ENCODE data around the gene RAB7A. TPM values are rescaled to one million over a fixed set of nuclear protein-coding genes. Genes with fewer than 3 reads are reported as not detected.

Gene RAB7A
- total and polyA plus RNA-seq, 2 of the 8 experiments (the other 6 are each of a cell fraction or from before 2014, with no cell fraction given), result 179 to 195 TPM

- Histone ChIP-seq H2AK5ac (ENCODE audit: low read depth, low read length) (no peak overlapping the region), H4K5ac (ENCODE audit: insufficient read length, low read depth, low read length) (no peak overlapping the region), H2BK120ac (replicated peaks; ENCODE audit: low read depth, low read length) (no peak overlapping the region), H2BK5ac (ENCODE audit: low read depth, low read length) (no peak overlapping the region), H3K27me3 (replicated peaks in 1 of 4; ENCODE audit: control insufficient read depth in 3 of 4, extremely low read depth in 1 of 4, insufficient read depth in 3 of 4, low read length in 3 of 4) (no peaks in the 10 kb centered on the region), H2BK15ac (ENCODE audit: low read length) (no peak overlapping the region), H2AFZ (ENCODE audit: low read length) (no peak overlapping the region), H3K27ac (ENCODE audit: low read depth, low read length) (no peak overlapping the region), H3K9ac (replicated peaks in 1 of 4; ENCODE audit: extremely low read depth in 1 of 4, low read depth in 3 of 4, low read length in 3 of 4) (no peak overlapping the region), H2BK20ac (ENCODE audit: low read length) (no peak overlapping the region), H3K18ac (ENCODE audit: extremely low read depth, low read length) (no peak overlapping the region), H3K23ac (ENCODE audit: insufficient read length) (no peak overlapping the region), H3K4me3 (ENCODE audit: extremely low read depth in 1 of 4, insufficient read depth in 2 of 4, low read depth in 3 of 4, low read length in 4 of 4) (no peak overlapping the region), H2BK12ac (ENCODE audit: low read depth, low read length) (no peak overlapping the region), H3K9me3 (ENCODE audit: insufficient read depth in 2 of 2, low read depth in 1 of 2, low read length in 1 of 2) (peaks cover 50 to 68% of the 10 kb centered on the region in 2 experiments), H4K8ac (ENCODE audit: extremely low read depth, insufficient read depth, low read length) (no peak overlapping the region), H4K91ac (replicated peaks; ENCODE audit: insufficient read length, low read length) (no peak overlapping the region), H3K56ac (replicated peaks; ENCODE audit: insufficient read length, low read depth, low read length) (no peak overlapping the region), H3K23me2 (ENCODE audit: low read depth, low read length) (no peaks in the 10 kb centered on the region), H4K20me1 (replicated peaks in 1 of 2; ENCODE audit: control insufficient read depth in 1 of 2, insufficient read depth in 2 of 2, low read length in 2 of 2) (no peaks in the 10 kb centered on the region), H3K4me1 (replicated peaks in 1 of 4; ENCODE audit: control insufficient read depth in 3 of 4, insufficient read depth in 4 of 4, low read length in 3 of 4) (no peaks in the 10 kb centered on the region), H3K4ac (replicated peaks; ENCODE audit: insufficient read length, low read depth, low read length) (no peak overlapping the region), H3K36me3 (ENCODE audit: control insufficient read depth in 2 of 4, insufficient read depth in 4 of 4, low read length in 3 of 4) (no peaks in the 10 kb centered on the region), H3K14ac (ENCODE audit: insufficient read length) (no peak overlapping the region), H3K79me2 (ENCODE audit: control insufficient read depth in 1 of 2, insufficient read depth in 2 of 2, low read length in 2 of 2) (no peaks in the 10 kb centered on the region), H3K4me2 (ENCODE audit: insufficient read depth in 1 of 2, low read depth in 2 of 2, low read length in 2 of 2) (no peak overlapping the region), H3K79me1 (ENCODE audit: low read depth, low read length) (no peaks in the 10 kb centered on the region)
- ChIA-PET POLR2A (ENCODE audit: partially characterized antibody) (no interaction called here), CTCF (ENCODE audit: partially characterized antibody) (interaction anchor here (1.4 kb wide), 1 partner anchor 68 kb away, joined by 7 read pairs; no protein-coding TSS in a partner anchor)
- 84% methylated on average over 3 of the region's 3 CpGs; no CpG with 5 or more reads in 1 of the 2 experiments for WGBS, 2 experiments (ENCODE audit: extremely low coverage in 1 of 2, insufficient coverage in 1 of 2, insufficient read length in 1 of 2, insufficient replicate concordance in 2 of 2, low coverage in 1 of 2, low lambda C conversion rate in 2 of 2, missing lambda C conversion rate in 1 of 2)
- TF ChIP-seq NANOG (IDR thresholded peaks at IDR 0.05; ENCODE audit: insufficient read depth, low read depth, low read length, poor library complexity, severe bottlenecking), result no peak
- TF ChIP-seq CBX5 (IDR thresholded peaks at IDR 0.05; ENCODE audit: low read depth, low read length), result 0 out of 2 replicates have a peak, but pooled peaks have one; percentile 68
- no peak for TF ChIP-seq POU5F1 (IDR thresholded peaks at IDR 0.05; ENCODE audit: low read depth, low read length)
- no peak for TF ChIP-seq POLR2AphosphoS5 (IDR thresholded peaks at IDR 0.05; ENCODE audit: low read depth, low read length)
- FAIRE-seq, result no peak
- no peak for DNase-seq (ENCODE audit: low read depth in 1 of 2, low spot score in 2 of 2)
Measured at GRCh38 chr3:128854475-128854874, 128.5 kb downstream of the RAB7A start.

All from H1 (cell line).